Thyroid gland (tissue), 4 donors: ENCODE results near the gene FAAP24. TPM values are rescaled to one million over a fixed set of nuclear protein-coding genes. Genes with fewer than 3 reads are reported as not detected.
"Not testable (repeated sequence)": the region's sequence is repeated elsewhere in the genome, so short reads cannot be mapped to it uniquely, and the experiment has no call there.

ENCODE experiments used
- DNase-seq, 2 donors: peaks; one replicate each; pipeline ENCODE4 v3.0.0-alpha.2; 2019
- H3K27ac ChIP-seq, 3 donors: fragments of 200-600 bp; sonication (generic); 1 replicate in 2 of 3; 2 replicates in 1 of 3; pipeline ENCODE4 v1.5.1; 2016 to 2019; ENCODE audit warnings: mild to moderate bottlenecking in 1 of 3, moderate library complexity in 1 of 3
- H3K27me3 ChIP-seq: fragments of 200-600 bp; sonication (generic); one replicate; pipeline ENCODE4 v1.5.1; 2019
- H3K36me3 ChIP-seq, 2 donors: fragments of 200-600 bp; sonication (generic); one replicate each; pipeline ENCODE4 v1.5.1; 2016 to 2019
- H3K4me1 ChIP-seq, 2 donors: fragments of 200-600 bp; sonication (generic); one replicate each; pipeline ENCODE4 v1.5.1; 2017 to 2019
- H3K4me3 ChIP-seq, 3 donors: fragments of 200-600 bp; sonication (generic); replicated peaks in 1 of 3; 1 replicate in 2 of 3; 2 replicates in 1 of 3; pipeline ENCODE4 v1.5.1; 2016; ENCODE audit warnings: mild to moderate bottlenecking in 1 of 3
- H3K9me3 ChIP-seq: fragments of 200-600 bp; sonication (generic); one replicate; pipeline ENCODE4 v1.5.1; 2017
- CTCF ChIP-seq, 6 experiments: fragments of 200-600 bp in 3 of 6; fragments of 450-650 bp in 3 of 6; sonication (generic) in 3 of 6; IDR thresholded peaks; one replicate each; pipeline ENCODE4 v1.5.1; 2016 to 2019; ENCODE audit warnings: antibody characterized with exemption in 6 of 6, mild to moderate bottlenecking in 2 of 6, inconsistent platforms in 1 of 6, moderate library complexity in 1 of 6
- POLR2A ChIP-seq, 2 donors: fragments of 450-650 bp; IDR thresholded peaks; one replicate each; pipeline ENCODE4 v1.6.1; 2017; ENCODE audit warnings: antibody characterized with exemption in 2 of 2, mild to moderate bottlenecking in 2 of 2, moderate library complexity in 1 of 2
- WGBS, 2 donors: methylation state at CpG; one replicate each; pipeline ENCODE4 v1.1.5; 2017; 5-methylcytosine and 5-hydroxymethylcytosine counted together
- intact Hi-C: fragments of 100-400 bp; cut with DNase I; formaldehyde crosslinking; loops from one replicate; pipeline ENCODE4 v1.15.1; 2023
- total RNA-seq, 4 donors: library from RNA; depleted of rRNA; stranded (reverse); fragments of >200 nt; gene quantifications; one replicate each; pipeline ENCODE4 v1.2.3, GENCODE V29; 2016

The FAAP24 gene
- total RNA-seq, 4 donors from 2014 or later: 0.40 to 1.7 (median 0.94) TPM

DNA sequence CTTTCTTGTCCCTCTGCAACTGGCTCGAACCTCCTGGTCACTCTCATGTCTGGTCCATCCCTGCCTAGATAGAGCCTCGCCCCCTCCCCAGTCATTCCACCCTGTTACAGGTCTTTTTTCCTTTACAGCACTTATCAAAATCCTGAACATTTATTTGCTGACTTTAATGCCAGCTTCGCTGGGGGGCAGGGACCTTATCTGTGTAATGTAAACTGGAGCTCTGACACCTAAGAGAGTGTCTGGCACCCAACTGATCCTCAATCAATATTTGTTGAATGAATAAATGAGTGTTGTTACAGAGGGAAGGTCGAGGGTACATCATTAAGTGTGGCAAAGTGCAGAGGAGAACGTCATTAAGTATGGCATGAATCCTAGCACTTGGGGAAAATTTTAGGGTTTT is 16.7 kb downstream of the FAAP24 start:
- intact Hi-C loops: no loop called here
- TF ChIP-seq POLR2A (IDR thresholded peaks at IDR 0.05) (no peak), CTCF (IDR thresholded peaks at IDR 0.05) (no peak)

GRCh38 chr19:32995966-32996365 is 23.9 kb downstream of the FAAP24 start:
- intact Hi-C loops, H3K27me3 ChIP-seq, H3K9me3 ChIP-seq, H3K4me3 ChIP-seq, DNase-seq, H3K27ac ChIP-seq, H3K4me1 ChIP-seq, H3K36me3 ChIP-seq: not testable (repeated sequence)
- WGBS, 2 donors: 90 to 100% methylated on average over 1 to 2 of the region's 17 CpGs

More for the DNA sequence above, 16.7 kb downstream of the FAAP24 start:
- H3K4me3 ChIP-seq: no peak overlapping the region
- DNase-seq: no peak
- H3K36me3 ChIP-seq: peaks cover 4 to 8% of the 10 kb centered on the region in 2 donors
- H3K4me1 ChIP-seq: no peaks in the 10 kb centered on the region
- WGBS, 2 donors: 75 to 80% methylated on average over 5 of the region's 5 CpGs
- no peaks in the 10 kb centered on the region for H3K9me3 ChIP-seq
- no peak overlapping the region for H3K27ac ChIP-seq
- no peaks in the 10 kb centered on the region for H3K27me3 ChIP-seq

DNA sequence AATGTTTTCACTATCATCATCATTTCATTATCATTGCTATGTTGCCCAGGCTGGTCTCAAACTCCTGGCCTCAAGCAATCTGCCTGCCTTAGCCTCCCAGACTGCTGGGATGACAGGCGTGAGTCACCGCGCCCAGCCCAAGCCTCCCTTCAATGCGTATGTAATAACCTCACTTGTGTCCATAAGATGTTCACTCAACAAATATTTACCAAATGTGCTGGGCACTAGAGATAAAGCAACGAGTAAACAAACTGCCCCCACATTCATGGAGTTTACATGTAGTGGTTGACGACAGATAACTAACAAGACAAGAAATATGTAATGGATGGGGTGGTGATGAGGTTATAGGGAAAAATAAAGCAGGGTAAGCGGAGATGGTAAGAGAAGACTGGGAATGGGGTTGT is 25.0 kb downstream of the FAAP24 start:
- WGBS, 2 donors: 80% methylated on average over 7 of the region's 7 CpGs
- H3K4me1 ChIP-seq, H3K9me3 ChIP-seq, H3K27me3 ChIP-seq, H3K4me3 ChIP-seq, DNase-seq, H3K27ac ChIP-seq, intact Hi-C loops, H3K36me3 ChIP-seq: not testable (repeated sequence)

DNA sequence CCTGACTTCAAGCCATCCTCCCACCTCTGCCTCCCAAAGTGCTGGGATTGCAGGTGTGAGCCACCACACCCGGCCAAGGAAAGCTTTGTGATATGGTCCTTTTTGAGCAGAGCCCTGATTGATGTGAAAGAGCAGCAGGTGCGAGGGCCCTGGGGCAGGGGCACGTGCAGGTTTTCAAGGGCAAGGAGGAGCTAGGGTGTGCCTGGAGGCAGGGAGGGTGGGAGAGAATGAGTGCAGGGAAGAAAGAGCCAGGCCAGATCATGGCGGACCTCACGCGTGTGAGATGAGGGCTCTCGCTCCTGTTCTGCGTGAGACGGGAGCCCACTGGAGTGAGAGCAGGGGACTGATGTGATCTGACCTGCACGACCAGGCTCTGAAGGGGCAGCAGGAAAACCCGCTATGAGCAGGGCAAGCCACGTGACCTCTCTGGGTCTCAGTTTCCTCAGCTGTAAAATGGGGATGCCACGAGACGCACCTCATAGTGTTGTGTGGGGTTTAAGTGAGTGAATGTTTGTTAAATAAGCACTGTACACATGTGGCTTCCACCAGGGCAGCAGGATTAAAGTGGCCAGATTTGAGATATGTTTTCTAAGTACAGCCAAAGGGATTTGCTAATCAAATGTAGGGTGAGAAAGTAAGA is 25.8 kb downstream of the FAAP24 start:
- no peak for TF ChIP-seq CTCF (IDR thresholded peaks at IDR 0.05)
- no peak for TF ChIP-seq POLR2A (IDR thresholded peaks at IDR 0.05)
- H3K9me3 ChIP-seq: no peaks in the 10 kb centered on the region
- WGBS, 2 donors: 87 to 98% methylated on average over 14 of the region's 14 CpGs
- H3K27ac ChIP-seq: no peak overlapping the region
- no peaks in the 10 kb centered on the region for H3K27me3 ChIP-seq
- no peak for DNase-seq
- intact Hi-C loops: no loop called here
- no peak overlapping the region for H3K4me3 ChIP-seq
- peaks cover 8 to 9% of the 10 kb centered on the region in 2 donors for H3K4me1 ChIP-seq
- H3K36me3 ChIP-seq: peaks cover 0 to 3% of the 10 kb centered on the region in 2 donors

GRCh38 chr19:32998722-32999121 is 26.7 kb downstream of the FAAP24 start:
- no peak for DNase-seq
- Histone ChIP-seq H3K27me3 (no peaks in the 10 kb centered on the region), H3K4me1 (peaks cover 8 to 12% of the 10 kb centered on the region in 2 donors), H3K27ac (no peak overlapping the region), H3K4me3 (no peak overlapping the region), H3K9me3 (no peaks in the 10 kb centered on the region), H3K36me3 (no peaks in the 10 kb centered on the region)
- intact Hi-C loops: no loop called here
- 83 to 84% methylated on average over 3 of the region's 3 CpGs for WGBS, 2 donors
- TF ChIP-seq POLR2A (IDR thresholded peaks at IDR 0.05) (no peak), CTCF (IDR thresholded peaks at IDR 0.05) (no peak)

GRCh38 chr19:33000510-33000909 is 28.5 kb downstream of the FAAP24 start:
- intact Hi-C loops: no loop called here
- H3K27me3 ChIP-seq: no peaks in the 10 kb centered on the region
- WGBS, 2 donors: 90 to 93% methylated on average over 8 of the region's 8 CpGs

More at GRCh38 chr19:33000510-33000909, 28.5 kb downstream of the FAAP24 start:
- TF ChIP-seq POLR2A (IDR thresholded peaks at IDR 0.05) (no peak), CTCF (IDR thresholded peaks at IDR 0.05) (no peak)
- Histone ChIP-seq H3K4me3 (no peak overlapping the region), H3K36me3 (no peaks in the 10 kb centered on the region), H3K27ac (no peak overlapping the region), H3K9me3 (no peaks in the 10 kb centered on the region), H3K4me1 (peaks cover 8 to 15% of the 10 kb centered on the region in 2 donors)
- no peak for DNase-seq
